ENCODE measurements around the gene CD9.
"Not testable (repeated sequence)": the region's sequence is repeated elsewhere in the genome, so short reads cannot be mapped to it uniquely, and the experiment has no call there.

The CD9 gene, protein sequence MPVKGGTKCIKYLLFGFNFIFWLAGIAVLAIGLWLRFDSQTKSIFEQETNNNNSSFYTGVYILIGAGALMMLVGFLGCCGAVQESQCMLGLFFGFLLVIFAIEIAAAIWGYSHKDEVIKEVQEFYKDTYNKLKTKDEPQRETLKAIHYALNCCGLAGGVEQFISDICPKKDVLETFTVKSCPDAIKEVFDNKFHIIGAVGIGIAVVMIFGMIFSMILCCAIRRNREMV

DNA sequence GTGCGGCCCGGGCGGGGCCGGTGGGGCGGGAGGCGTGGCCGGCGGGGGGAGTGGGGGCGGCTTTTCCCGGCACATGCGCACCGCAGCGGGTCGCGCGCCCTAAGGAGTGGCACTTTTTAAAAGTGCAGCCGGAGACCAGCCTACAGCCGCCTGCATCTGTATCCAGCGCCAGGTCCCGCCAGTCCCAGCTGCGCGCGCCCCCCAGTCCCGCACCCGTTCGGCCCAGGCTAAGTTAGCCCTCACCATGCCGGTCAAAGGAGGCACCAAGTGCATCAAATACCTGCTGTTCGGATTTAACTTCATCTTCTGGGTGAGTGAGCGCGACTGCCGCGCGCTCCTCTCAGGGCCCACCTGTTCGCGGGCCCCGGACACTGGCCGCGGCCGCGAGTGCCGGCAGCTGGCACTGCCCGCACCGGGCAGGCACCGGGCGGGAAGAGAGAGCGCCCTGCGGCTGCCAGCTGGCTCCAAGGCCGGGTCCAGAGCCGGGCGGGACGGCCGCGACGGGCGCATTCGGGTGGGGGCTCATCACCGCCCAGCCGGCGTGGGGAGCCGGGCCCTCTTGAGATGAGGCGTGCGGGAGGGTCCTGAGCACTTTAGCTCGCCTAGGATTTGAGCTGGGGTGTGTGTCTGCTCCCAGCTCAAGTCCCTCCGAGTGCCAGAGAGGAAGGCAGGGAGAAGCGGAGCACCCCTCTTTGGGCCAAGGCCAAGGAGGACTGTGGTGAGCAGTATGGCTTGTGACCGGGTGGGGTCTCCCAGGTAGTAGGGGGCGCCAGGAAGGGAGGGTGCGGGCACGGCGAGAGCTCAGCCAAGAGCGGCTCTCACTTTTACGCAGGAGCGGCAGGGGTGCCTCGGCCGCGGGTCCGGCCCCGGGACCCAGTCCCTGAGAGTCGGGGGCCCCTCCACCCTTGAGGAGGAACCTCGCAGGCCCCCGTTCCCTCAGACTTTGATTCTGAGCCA is at the start of gene CD9:
Gene CD9, plus strand, starts transcription at position 145 of the 957 bp plus-strand sequence. Its CDS starts 100 bp downstream, at position 245.
- TF ChIP-seq, protein P1, sequence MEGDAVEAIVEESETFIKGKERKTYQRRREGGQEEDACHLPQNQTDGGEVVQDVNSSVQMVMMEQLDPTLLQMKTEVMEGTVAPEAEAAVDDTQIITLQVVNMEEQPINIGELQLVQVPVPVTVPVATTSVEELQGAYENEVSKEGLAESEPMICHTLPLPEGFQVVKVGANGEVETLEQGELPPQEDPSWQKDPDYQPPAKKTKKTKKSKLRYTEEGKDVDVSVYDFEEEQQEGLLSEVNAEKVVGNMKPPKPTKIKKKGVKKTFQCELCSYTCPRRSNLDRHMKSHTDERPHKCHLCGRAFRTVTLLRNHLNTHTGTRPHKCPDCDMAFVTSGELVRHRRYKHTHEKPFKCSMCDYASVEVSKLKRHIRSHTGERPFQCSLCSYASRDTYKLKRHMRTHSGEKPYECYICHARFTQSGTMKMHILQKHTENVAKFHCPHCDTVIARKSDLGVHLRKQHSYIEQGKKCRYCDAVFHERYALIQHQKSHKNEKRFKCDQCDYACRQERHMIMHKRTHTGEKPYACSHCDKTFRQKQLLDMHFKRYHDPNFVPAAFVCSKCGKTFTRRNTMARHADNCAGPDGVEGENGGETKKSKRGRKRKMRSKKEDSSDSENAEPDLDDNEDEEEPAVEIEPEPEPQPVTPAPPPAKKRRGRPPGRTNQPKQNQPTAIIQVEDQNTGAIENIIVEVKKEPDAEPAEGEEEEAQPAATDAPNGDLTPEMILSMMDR (IDR thresholded peaks at IDR 0.05; ENCODE audit: low read depth, low read length): no peak
- no peak for TF ChIP-seq POLR2A (IDR thresholded peaks at IDR 0.05; ENCODE audit: extremely low read depth, insufficient read length)
- TF ChIP-seq, protein P2, sequence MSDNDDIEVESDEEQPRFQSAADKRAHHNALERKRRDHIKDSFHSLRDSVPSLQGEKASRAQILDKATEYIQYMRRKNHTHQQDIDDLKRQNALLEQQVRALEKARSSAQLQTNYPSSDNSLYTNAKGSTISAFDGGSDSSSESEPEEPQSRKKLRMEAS (IDR thresholded peaks at IDR 0.05; ENCODE audit: low read depth, low read length): no peak
- TF ChIP-seq MYC (IDR thresholded peaks at IDR 0.05; ENCODE audit: low read depth, low read length): no peak
- DNase-seq (ENCODE audit: low read depth): peak; percentile 71
- peak within 1 kb of the TSS; percentile 60 for H3K4me3 ChIP-seq (ENCODE audit: low read depth, low read length)

DNA sequence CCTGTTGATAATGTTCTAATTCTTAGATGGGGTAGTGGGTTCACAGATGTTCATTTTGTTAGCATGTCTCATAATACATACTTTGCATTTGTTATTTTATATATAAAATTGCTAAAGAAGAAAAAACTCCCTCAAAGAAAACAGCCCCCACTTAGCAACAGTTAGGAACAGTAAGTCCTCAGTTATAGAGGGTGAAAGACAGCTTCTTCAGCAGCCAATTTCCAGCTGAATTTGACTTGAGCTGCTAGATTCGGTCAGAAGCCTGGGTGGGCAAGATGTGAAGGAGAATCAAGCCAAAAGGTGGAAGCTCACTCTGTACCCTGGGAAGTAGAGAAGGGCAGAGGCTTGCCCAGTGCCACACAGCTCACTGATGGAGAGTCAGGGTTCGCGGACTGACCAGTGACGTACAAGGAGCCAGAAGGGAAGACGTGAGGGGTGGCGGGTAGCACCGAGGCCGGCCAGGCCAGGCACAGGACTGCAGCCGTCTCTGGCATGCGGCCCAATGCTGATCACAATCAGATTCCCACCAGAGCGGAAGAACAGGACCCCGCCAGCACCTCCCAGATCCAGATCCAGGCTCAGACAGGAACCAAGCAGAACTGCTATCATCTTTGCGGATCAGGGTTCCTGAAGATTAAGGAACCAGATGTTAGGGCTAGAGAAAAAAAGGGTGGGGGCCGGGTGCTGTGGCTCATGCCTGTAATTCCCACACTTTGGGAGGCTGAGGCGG is 45.3 kb upstream of the CD9 start:
- no peak for DNase-seq (ENCODE audit: low read depth)
- H3K4me3 ChIP-seq (ENCODE audit: low read depth, low read length): no peak overlapping the region
- TF ChIP-seq, protein P1 (IDR thresholded peaks at IDR 0.05; ENCODE audit: low read depth, low read length): no peak
- no peak for TF ChIP-seq POLR2A (IDR thresholded peaks at IDR 0.05; ENCODE audit: extremely low read depth, insufficient read length)
- TF ChIP-seq, protein P2 (IDR thresholded peaks at IDR 0.05; ENCODE audit: low read depth, low read length): no peak
- TF ChIP-seq MYC (IDR thresholded peaks at IDR 0.05; ENCODE audit: low read depth, low read length): no peak

DNA sequence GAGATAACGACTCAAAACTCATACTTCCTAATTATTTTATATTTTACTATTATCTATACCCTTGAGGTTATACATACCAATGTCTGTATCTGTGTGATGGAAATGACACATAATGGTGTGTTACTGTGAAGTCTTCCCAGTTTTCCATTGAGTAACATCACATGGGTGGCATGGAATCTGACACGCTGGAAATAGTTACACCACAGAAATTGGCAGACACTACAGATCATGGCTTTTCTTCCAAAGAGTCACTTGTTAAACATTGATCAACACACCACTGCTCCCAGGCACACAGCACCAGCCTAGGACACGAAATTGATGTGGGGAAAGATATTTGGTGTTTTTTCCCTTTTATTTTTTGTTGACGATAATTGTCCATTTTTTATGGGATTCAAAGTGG is 42.7 kb upstream of the CD9 start:
- TF ChIP-seq POLR2A (IDR thresholded peaks at IDR 0.05; ENCODE audit: extremely low read depth, insufficient read length): no peak
- TF ChIP-seq, protein P1 (IDR thresholded peaks at IDR 0.05; ENCODE audit: low read depth, low read length): no peak
- no peak for DNase-seq (ENCODE audit: low read depth)
- H3K4me3 ChIP-seq (ENCODE audit: low read depth, low read length): no peak overlapping the region

DNA sequence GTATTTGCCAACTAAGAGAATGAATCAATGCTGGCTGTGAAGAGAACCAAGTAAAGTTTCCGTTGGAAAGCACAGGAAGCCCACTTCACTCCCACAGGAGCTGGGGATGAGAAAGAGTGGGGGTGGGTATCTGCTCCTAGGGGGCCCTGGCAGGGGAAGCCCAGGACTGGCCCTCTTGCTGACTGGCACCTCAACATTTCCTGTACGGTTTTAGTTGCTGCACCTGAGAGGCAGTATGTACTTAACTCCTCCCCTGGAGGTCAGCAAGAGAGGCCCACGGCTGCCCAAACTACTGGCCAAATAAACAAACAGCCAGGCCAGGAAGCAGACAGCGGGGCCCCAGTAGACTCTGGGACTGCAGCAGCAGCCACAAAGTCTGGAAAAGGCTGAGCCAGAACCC is 41.9 kb upstream of the CD9 start:
- no peak for DNase-seq (ENCODE audit: low read depth)
- TF ChIP-seq MYC (IDR thresholded peaks at IDR 0.05; ENCODE audit: low read depth, low read length) (no peak), POLR2A (IDR thresholded peaks at IDR 0.05; ENCODE audit: extremely low read depth, insufficient read length) (no peak)
- TF ChIP-seq, protein P1 (IDR thresholded peaks at IDR 0.05; ENCODE audit: low read depth, low read length): no peak
- TF ChIP-seq, protein P2 (IDR thresholded peaks at IDR 0.05; ENCODE audit: low read depth, low read length): no peak
- H3K4me3 ChIP-seq (ENCODE audit: low read depth, low read length): no peak overlapping the region

DNA sequence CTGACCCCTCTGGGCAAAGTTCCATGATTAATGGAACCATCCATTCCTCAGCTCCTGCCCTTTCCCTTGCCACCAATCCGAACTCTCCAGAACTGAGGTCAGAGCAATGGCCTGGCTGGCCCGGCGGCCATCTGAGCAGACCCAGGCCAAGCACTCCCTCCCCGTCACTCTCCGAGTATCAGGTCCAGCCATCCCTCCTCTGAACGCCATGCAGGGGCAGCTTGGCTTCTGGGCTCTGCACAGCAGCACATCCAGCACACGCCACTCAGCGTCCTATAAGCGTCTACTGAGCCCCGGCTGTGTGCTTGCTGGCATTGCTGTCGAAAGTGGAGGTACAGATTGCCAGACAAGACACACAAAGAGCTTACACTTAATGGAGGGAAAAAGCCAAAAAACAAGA is 41.5 kb upstream of the CD9 start:
- H3K4me3 ChIP-seq (ENCODE audit: low read depth, low read length): no peak overlapping the region
- no peak for DNase-seq (ENCODE audit: low read depth)
- TF ChIP-seq, protein P1 (IDR thresholded peaks at IDR 0.05; ENCODE audit: low read depth, low read length): no peak
- TF ChIP-seq, protein P2 (IDR thresholded peaks at IDR 0.05; ENCODE audit: low read depth, low read length): no peak
- TF ChIP-seq MYC (IDR thresholded peaks at IDR 0.05; ENCODE audit: low read depth, low read length) (no peak), POLR2A (IDR thresholded peaks at IDR 0.05; ENCODE audit: extremely low read depth, insufficient read length) (no peak)

DNA sequence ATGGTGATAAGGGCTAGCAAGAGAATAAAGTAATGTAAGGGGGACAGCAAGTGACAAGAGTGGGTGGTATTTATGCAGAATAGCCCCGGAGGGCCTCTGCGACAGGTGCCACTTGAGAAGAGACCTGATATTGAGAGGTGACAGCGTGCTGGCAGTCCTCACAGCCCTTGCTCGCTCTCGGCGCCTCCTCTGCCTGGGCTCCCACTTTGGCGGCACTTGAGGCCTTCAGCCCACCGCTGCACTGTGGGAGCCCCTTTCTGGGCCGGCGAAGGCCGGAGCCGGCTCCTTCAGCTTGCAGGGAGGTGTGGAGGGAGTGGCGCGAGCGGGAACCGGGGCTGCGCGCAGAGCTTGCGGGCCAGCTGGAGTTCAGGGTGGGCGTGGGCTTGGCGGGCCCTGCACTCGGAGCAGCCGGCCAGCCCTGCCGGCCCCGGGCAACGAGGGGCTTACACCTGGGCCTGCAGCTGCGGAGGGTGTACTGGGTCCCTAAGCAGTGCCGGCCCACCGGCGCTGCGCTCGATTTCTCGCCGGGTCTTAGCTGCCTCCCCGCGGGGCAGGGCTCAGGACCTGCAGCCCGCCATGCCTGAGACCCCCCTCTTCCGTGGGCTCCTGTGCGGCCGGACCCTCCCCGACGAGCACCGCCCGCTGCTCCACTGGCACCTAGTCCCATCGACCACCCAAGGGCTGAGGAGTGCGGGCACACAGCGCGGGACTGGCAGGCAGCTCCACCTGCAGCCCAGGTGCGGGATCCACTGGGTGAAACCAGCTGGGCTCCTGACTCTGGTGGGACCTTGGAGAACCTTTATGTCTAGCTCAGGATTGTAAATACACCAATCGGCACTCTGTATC is 40.8 kb upstream of the CD9 start:
- H3K4me3 ChIP-seq (ENCODE audit: low read depth, low read length); DNase-seq (ENCODE audit: low read depth): not testable (repeated sequence)

DNA sequence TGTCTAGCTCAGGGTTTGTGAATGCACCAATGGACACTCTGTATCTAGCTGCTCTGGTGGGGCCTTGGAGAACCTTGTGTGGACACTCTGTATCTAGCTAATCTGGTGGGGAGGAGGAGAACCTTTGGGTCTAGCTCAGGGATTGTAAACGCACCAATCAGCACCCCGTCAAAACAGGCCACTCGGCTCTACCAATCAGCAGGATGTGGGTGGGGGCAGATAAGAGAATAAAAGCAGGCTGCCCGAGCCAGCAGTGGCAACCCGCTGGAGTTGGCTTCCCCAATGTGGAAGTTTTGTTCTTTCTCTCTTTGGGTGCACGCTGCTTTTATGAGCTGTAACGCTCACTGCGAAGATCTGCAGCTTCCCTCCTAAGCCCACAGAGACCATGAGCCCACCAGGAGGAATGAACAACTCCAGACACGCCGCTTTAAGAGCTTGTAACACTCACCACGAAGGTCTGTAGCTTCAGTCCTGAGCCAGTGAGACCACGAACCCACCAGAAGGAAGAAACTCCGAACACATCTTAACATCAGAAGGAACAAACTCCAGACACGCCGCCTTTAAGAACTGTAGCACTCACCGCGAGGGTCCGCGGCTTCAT is 40.1 kb upstream of the CD9 start:
- H3K4me3 ChIP-seq (ENCODE audit: low read depth, low read length): not testable (repeated sequence)
- peak; percentile 29 for DNase-seq (ENCODE audit: low read depth)
